Lower lobe of right lung (tissue), 2 donors: ENCODE measurements around the gene PXDC1. TPM values are rescaled to one million over a fixed set of nuclear protein-coding genes. Genes with fewer than 3 reads are reported as not detected.

Experiments
- ATAC-seq, 2 donors: fragments of 200-7000 bp; cut with Tn5 transposase; one replicate each; pipeline ENCODE4 v1.9.1; 2020 to 2022; ENCODE audit warnings: mild to moderate bottlenecking in 2 of 2, moderate library complexity in 2 of 2
- DNase-seq: peaks from one replicate; pipeline ENCODE4 v3.0.0-alpha.2; 2020
- H3K27ac ChIP-seq: fragments of 200-600 bp; one replicate; pipeline ENCODE4 v1.8.0; 2022
- H3K27me3 ChIP-seq: fragments of 200-600 bp; one replicate; pipeline ENCODE4 v1.8.0; 2022; ENCODE audit warnings: low read depth
- H3K36me3 ChIP-seq: fragments of 200-600 bp; one replicate; pipeline ENCODE4 v1.8.0; 2022; ENCODE audit warnings: mild to moderate bottlenecking
- H3K4me1 ChIP-seq: fragments of 200-600 bp; one replicate; pipeline ENCODE4 v1.8.0; 2022
- H3K4me3 ChIP-seq: fragments of 200-600 bp; one replicate; pipeline ENCODE4 v1.8.0; 2022; ENCODE audit warnings: mild to moderate bottlenecking
- H3K9me3 ChIP-seq: fragments of 200-600 bp; one replicate; pipeline ENCODE4 v1.8.0; 2022
- intact Hi-C: fragments of 100-400 bp; cut with DNase I; formaldehyde crosslinking; loops from one replicate; pipeline ENCODE4 v1.11.0; 2022
- total RNA-seq: library from RNA; stranded (reverse); fragmentation: NEBNext Ultra II Directional; extraction: Animal tissue kit (Norgen Biotek cat#: 25700); gene quantifications from one replicate; pipeline ENCODE4 v1.2.1, GENCODE V29; 2021
- TF ChIP-seq, protein P1 (sequence below): fragments of 200-600 bp; IDR thresholded peaks from one replicate; pipeline ENCODE4 v1.8.0; 2022; ENCODE audit warnings: antibody characterized with exemption, mild to moderate bottlenecking
- donor health status: DM: no; HTN: yes; CAD: no; lungs with severe emphysema.

PXDC1 gene
- total RNA-seq, 1 donor from 2014 or later: 50.9 TPM

GRCh38 chr6:3785745-3786098, 34.2 kb upstream of the PXDC1 start:
- no peaks in the 10 kb centered on the region for H3K9me3 ChIP-seq
- no peaks in the 10 kb centered on the region for H3K27me3 ChIP-seq
- intact Hi-C loops: no loop called here
- DNase-seq (no peak), ATAC-seq (no peak)
- no peaks in the 10 kb centered on the region for H3K4me1 ChIP-seq
- H3K27ac ChIP-seq: no peak overlapping the region
- H3K4me3 ChIP-seq: no peak overlapping the region
- TF ChIP-seq, protein P1, sequence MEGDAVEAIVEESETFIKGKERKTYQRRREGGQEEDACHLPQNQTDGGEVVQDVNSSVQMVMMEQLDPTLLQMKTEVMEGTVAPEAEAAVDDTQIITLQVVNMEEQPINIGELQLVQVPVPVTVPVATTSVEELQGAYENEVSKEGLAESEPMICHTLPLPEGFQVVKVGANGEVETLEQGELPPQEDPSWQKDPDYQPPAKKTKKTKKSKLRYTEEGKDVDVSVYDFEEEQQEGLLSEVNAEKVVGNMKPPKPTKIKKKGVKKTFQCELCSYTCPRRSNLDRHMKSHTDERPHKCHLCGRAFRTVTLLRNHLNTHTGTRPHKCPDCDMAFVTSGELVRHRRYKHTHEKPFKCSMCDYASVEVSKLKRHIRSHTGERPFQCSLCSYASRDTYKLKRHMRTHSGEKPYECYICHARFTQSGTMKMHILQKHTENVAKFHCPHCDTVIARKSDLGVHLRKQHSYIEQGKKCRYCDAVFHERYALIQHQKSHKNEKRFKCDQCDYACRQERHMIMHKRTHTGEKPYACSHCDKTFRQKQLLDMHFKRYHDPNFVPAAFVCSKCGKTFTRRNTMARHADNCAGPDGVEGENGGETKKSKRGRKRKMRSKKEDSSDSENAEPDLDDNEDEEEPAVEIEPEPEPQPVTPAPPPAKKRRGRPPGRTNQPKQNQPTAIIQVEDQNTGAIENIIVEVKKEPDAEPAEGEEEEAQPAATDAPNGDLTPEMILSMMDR: no peak
- no peaks in the 10 kb centered on the region for H3K36me3 ChIP-seq

DNA sequence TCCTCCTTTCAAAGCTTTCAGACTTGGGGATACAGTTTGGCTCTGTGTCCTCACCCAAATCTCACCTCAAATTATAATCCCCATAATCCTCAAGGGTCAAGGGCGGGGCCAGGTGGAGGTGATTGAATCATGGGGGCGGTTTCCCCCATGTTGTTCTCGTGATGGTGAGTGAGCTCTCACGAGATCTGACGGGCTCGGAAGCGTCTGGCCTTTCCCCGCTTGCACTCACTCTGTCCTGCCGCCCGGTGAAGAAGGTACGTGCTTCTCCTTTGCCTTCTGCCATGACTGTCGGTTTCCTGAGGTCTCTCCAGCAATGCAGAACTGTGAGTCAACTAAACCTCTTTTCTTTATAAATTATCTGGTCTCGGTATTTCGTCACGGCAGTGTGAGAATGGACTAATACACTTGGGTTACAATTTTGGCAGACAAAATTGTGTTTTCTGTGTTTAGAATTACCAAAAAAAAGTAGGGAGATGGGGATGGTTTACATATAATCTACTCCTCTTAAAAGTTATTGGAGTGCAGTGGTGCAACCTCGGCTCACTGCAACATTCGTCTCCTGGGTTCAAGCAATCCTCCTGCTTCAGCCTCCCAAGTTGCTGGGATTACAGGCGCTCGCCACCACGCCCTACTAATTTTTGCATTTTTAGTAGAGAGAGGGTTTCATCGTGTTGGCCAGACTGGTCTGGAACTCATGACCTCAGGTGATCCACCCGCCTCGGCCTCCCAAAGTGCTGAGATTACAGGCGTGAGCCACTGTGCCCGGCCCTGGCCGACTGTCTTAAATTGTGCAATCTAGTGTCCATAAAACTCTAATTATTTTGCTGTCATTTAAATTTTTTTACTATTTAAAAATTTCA, 33.6 kb upstream of the PXDC1 start:
- TF ChIP-seq, protein P1: no peak
- Histone ChIP-seq H3K36me3 (no peaks in the 10 kb centered on the region), H3K4me3 (no peak overlapping the region), H3K9me3 (no peaks in the 10 kb centered on the region), H3K4me1 (no peaks in the 10 kb centered on the region), H3K27ac (no peak overlapping the region), H3K27me3 (no peaks in the 10 kb centered on the region)
- DNase-seq (no peak), ATAC-seq (no peak)
- intact Hi-C loops: no loop called here

DNA sequence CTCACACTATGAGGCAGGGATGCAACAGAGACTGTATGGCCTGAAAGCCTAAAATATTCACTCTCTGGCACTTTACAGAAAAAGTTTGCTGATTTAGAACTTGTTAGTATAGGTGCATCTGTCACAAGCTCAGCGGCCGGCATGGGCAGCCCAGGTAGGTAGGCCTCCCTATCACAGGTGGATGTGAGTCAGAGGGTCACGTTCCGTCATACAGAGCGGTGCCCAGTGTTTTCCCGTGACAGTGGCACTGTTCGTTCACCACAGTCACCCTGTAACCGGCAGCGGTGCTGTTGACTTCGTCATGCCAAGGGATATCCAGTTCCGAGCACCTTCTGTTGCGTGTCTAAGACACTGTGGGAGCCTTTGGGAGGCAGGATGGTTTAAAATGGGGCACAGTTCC, 32.9 kb upstream of the PXDC1 start:
- Histone ChIP-seq H3K27ac (no peak overlapping the region), H3K4me1 (no peaks in the 10 kb centered on the region), H3K4me3 (no peak overlapping the region), H3K9me3 (no peaks in the 10 kb centered on the region), H3K27me3 (no peaks in the 10 kb centered on the region), H3K36me3 (no peaks in the 10 kb centered on the region)
- DNase-seq: no peak
- ATAC-seq: no peak
- TF ChIP-seq, protein P1: no peak
- intact Hi-C loops: no loop called here

DNA sequence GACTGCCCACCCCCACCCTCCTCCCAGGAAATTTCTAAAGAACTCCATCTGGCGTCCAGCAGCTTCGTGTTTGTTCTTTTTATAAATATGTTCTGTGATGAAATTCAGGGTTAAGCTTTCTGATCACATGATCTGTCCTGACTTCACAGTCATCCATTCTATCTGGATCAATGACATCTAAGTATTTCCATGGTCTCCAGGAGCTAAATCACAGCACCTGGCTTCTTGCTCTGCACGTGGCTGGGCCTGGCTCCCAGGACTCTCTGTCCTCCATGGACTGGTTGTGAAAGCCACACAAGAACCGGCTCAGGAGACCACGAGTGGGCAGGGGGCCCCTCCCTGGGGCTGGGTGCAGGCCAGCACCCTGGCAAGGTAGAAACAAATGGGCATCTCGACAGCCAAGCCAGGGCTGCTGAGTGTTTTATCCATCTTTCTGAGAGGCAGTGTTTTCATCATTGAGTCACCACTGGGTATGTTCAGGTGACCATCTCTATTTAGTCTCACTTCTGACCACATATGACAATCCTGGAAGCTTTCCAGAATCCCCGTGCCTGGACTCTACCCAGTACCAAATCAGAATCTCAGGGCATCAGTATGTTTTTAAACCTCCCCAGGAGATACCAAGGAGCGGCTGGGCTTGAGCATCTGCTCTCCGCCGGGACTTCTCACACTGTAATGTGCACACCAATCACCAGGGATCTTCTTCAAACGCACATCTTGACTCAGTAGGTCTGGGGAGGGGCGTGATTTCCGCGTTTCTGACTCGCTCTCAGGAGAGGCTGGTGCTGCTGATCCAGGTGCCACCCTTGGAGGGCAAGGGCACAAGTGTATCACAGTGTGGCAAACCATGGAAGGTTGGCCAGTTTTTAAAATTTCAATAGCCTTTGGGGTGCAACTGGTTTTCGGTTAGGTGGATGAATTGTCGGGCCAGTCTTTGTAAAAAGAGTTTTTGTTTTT, 31.6 kb upstream of the PXDC1 start:
- no peak for ATAC-seq
- Histone ChIP-seq H3K27ac (no peak overlapping the region), H3K27me3 (no peaks in the 10 kb centered on the region), H3K9me3 (no peaks in the 10 kb centered on the region), H3K4me3 (no peak overlapping the region), H3K36me3 (no peaks in the 10 kb centered on the region), H3K4me1 (no peaks in the 10 kb centered on the region)
- TF ChIP-seq, protein P1: no peak
- intact Hi-C loops: no loop called here
- DNase-seq: no peak

DNA sequence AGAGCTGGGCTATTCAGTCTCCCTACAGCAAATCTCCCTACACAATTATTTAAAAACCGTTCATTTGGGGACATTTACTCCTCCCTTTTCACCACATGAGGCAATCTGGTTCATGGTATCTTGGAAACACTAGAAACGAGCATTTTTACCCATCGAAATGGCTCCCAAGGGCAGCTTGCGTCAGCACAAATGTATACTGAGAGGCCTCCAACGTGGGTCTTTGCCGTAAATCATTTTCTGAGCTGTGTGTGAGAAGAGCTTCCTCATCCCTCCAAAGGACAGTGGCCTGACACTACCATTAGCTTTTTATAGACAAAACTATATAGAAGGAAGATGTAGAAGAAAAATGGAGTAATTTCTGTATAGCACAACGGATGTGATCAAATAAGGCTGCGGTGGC, 30.0 kb upstream of the PXDC1 start:
- Histone ChIP-seq H3K27ac (no peak overlapping the region), H3K9me3 (no peaks in the 10 kb centered on the region), H3K36me3 (no peaks in the 10 kb centered on the region), H3K27me3 (no peaks in the 10 kb centered on the region), H3K4me1 (no peaks in the 10 kb centered on the region), H3K4me3 (no peak overlapping the region)
- intact Hi-C loops: no loop called here
- DNase-seq (no peak), ATAC-seq (no peak)
- TF ChIP-seq, protein P1: no peak
